ENCODE measurements around the gene MAP3K1.

The MAP3K1 gene

DNA sequence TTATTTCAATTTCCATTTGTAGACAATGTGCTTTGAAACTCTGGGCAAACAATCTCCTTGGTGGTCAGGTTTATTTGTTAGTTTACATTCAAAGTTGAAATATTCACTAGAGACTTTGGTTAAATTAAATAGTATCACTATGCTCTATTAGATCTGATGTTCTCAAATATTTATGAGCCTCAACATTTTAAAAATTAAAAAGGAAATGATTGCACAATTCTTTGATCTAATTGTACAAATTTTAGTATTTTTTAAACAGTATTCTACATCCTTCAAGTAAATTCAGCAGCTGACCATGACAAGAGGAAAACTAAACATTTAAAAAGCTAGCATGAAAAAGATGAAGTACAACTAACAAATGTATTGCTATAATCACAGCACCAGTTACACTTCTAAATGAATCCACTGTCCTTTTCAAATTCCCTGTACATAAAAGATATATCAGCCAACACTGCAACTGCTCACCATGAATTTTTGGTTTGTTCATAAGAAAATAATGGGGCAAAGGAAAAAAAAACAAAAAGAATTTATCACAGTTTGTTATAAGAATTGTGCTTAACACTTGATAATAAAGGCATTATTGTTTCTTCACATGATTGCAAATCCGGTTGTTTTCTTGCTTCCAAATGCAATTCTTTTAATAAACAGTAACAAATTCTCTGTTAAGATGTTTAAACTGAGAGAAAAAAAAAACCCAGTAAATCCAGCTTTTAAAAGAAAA, 104.8 kb downstream of the MAP3K1 start:
- Mint-ChIP-seq H3K9me3 (no peaks in the 10 kb centered on the region), H3K27ac (no peak overlapping the region), H3K4me3 (no peak overlapping the region), H3K4me1 (ENCODE audit: low read depth) (peaks cover 1% of the 10 kb centered on the region), H3K36me3 (ENCODE audit: low read depth) (peaks cover 56% of the 10 kb centered on the region), H3K27me3 (no peaks in the 10 kb centered on the region)
- DNase-seq: no peak

DNA sequence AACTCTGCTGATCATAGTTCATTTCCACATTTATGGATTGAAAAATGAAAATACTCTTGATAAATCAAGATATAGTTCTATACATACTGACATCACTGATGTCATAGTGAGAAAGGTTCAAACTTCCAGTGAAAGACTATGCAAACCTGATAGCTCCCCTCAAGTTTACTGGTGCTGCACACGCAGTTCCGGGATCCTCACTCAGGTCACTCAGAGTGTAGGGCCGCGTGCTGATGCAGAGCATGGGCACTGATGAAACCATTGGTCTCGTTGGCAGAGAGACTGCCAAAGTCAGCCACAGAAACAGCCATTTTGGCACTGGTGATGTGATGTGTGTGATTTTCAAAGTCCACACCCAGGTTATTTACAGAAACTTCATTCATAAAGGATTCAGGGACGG, 107.6 kb downstream of the MAP3K1 start:
- H3K36me3 Mint-ChIP-seq (ENCODE audit: low read depth): peaks cover 80% of the 10 kb centered on the region
- no peaks in the 10 kb centered on the region for H3K27me3 Mint-ChIP-seq
- no peaks in the 10 kb centered on the region for H3K9me3 Mint-ChIP-seq
- H3K4me1 Mint-ChIP-seq (ENCODE audit: low read depth): peaks cover 1% of the 10 kb centered on the region
- no peak overlapping the region for H3K27ac Mint-ChIP-seq
- DNase-seq: no peak
- H3K4me3 Mint-ChIP-seq: no peak overlapping the region

DNA sequence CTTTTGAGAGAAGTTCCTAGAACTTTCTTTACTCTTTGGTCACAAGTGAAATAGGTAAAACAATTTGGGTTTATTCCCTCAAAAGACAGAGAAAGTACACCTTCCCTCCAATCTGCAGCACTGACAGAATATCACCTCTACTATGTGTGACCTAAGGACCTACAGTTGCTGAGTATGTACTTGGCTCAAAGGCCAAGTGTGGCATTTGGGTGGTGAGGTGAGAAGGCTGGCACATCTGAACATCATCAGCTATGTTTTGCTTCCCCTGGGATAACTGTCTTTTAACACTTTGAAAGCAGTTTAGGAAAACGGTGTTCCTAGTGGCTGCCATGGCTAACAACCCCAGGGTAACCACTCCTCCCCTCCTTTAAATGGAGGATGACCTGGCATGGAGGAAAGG, 119.0 kb downstream of the MAP3K1 start:
- peaks cover 4% of the 10 kb centered on the region for H3K4me1 Mint-ChIP-seq (ENCODE audit: low read depth)
- H3K36me3 Mint-ChIP-seq (ENCODE audit: low read depth): peaks cover 88% of the 10 kb centered on the region

DNA sequence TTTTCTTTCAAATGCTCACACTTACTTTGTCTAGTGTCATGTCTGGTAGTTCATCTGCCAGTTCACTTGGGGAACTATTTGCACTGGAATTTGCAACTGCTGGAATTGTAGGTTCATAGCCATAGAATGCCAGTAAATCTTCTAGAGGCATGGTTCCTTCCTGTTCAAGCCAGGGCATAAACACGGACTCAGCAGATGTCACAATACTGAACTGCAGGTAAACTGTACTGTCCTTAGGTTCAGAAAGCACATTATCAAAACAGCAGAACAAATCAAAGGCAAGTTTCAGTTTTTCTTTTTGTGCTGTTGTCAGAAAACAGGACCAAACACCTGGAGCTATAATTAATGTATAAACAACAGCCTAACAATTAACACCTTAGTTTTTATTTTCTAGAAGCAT, 123.5 kb downstream of the MAP3K1 start:
- no peaks in the 10 kb centered on the region for H3K9me3 Mint-ChIP-seq
- peaks cover 93% of the 10 kb centered on the region for H3K36me3 Mint-ChIP-seq (ENCODE audit: low read depth)
- H3K27me3 Mint-ChIP-seq: no peaks in the 10 kb centered on the region
- no peak overlapping the region for H3K27ac Mint-ChIP-seq
- H3K4me3 Mint-ChIP-seq: no peak overlapping the region
- DNase-seq: no peak
- H3K4me1 Mint-ChIP-seq (ENCODE audit: low read depth): no peaks in the 10 kb centered on the region

More for the DNA sequence above, 119.0 kb downstream of the MAP3K1 start:
- Mint-ChIP-seq H3K9me3 (no peaks in the 10 kb centered on the region), H3K27me3 (no peaks in the 10 kb centered on the region), H3K27ac (no peak overlapping the region), H3K4me3 (no peak overlapping the region)
- DNase-seq: no peak

DNA sequence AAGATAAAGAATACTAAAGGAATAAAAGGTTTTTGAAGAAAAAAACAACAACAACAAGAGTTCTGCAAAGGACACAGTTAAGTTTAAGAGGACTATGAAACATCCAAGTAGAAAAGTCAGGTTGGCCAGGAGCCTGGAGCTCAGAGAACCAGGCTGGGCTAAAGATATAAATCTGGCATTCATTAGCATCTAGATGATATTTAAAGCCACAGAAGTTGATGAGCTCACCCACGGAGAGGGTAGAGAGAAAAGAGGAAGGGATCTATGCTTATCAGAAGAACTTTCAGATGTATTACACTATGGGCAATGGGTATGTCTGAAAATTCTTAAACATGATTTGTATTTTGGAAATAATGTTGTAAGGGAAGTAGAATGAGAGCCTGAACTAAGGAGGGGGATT, 126.6 kb downstream of the MAP3K1 start:
- Mint-ChIP-seq H3K4me1 (ENCODE audit: low read depth) (peaks cover 4% of the 10 kb centered on the region), H3K36me3 (ENCODE audit: low read depth) (peaks cover 93% of the 10 kb centered on the region), H3K4me3 (no peak overlapping the region), H3K27ac (no peak overlapping the region), H3K27me3 (no peaks in the 10 kb centered on the region), H3K9me3 (no peaks in the 10 kb centered on the region)
- DNase-seq: no peak

All from activated T-cell treated with anti-CD3 and anti-CD28 coated beads, Interleukin-2, amount 50 U/mL, for 24 hours (primary cell).